Liver (tissue), 9 donors: ENCODE results near the gene TNIP1. TPM values are rescaled to one million over a fixed set of nuclear protein-coding genes. Genes with fewer than 3 reads are reported as not detected.

Experiments used
- DNase-seq: peaks from one replicate; pipeline ENCODE4 v3.0.0-alpha.2; 2017; ENCODE audit warnings: low spot score
- H3K27ac ChIP-seq, 2 donors: one replicate each; pipeline ENCODE4 v1.7.0; 2013; ENCODE audit warnings: inconsistent platforms in 2 of 2, low read length in 2 of 2, control low read depth in 1 of 2, low read depth in 1 of 2, mild to moderate bottlenecking in 1 of 2
- H3K27me3 ChIP-seq, 4 donors: one replicate each; pipeline versions ENCODE4 v1.6.1 to v1.7.0; 2013; ENCODE audit warnings: low read length in 3 of 4, inconsistent platforms in 1 of 4, mild to moderate bottlenecking in 1 of 4, moderate library complexity in 1 of 4; ENCODE audit not compliant: control insufficient read depth in 4 of 4, insufficient read depth in 4 of 4
- H3K36me3 ChIP-seq, 4 donors: one replicate each; pipeline versions ENCODE4 v1.6.1 to v1.7.0; 2013; ENCODE audit warnings: low read length in 3 of 4, mild to moderate bottlenecking in 3 of 4, low read depth in 1 of 4, moderate library complexity in 1 of 4; ENCODE audit not compliant: control insufficient read depth in 4 of 4, insufficient read depth in 3 of 4
- H3K4me1 ChIP-seq, 4 donors: one replicate each; pipeline versions ENCODE4 v1.6.1 to v1.7.0; 2013; ENCODE audit warnings: low read length in 3 of 4, mild to moderate bottlenecking in 3 of 4, moderate library complexity in 1 of 4; ENCODE audit not compliant: control insufficient read depth in 4 of 4, insufficient read depth in 4 of 4
- H3K4me3 ChIP-seq, 3 donors: one replicate each; pipeline versions ENCODE4 v1.6.1 to v1.7.0; 2013; ENCODE audit warnings: low read length in 3 of 3, control low read depth in 1 of 3, low read depth in 1 of 3, mild to moderate bottlenecking in 1 of 3
- H3K9ac ChIP-seq, 2 donors: one replicate each; pipeline ENCODE4 v1.7.0; 2013; ENCODE audit warnings: low read length in 2 of 2, mild to moderate bottlenecking in 2 of 2, moderate library complexity in 2 of 2, control low read depth in 1 of 2, low read depth in 1 of 2
- H3K9me3 ChIP-seq, 4 donors: one replicate each; pipeline versions ENCODE4 v1.6.1 to v1.7.0; 2013; ENCODE audit warnings: low read length in 3 of 4; ENCODE audit not compliant: control insufficient read depth in 4 of 4
- CTCF ChIP-seq: fragments of 150-350 bp; IDR thresholded peaks from 2 replicates; pipeline ENCODE4 v1.5.1; 2017; ENCODE audit warnings: improper control_type of control experiment, low read depth, low read length; ENCODE audit not compliant: missing input control
- FOXA2 ChIP-seq: IDR thresholded peaks from 2 replicates; pipeline ENCODE4 v1.6.1; 2016; ENCODE audit warnings: antibody characterized with exemption
- GABPA ChIP-seq, 2 donors: IDR thresholded peaks in 1 of 2; conservative IDR thresholded peaks in 1 of 2; 2 replicates each; pipeline ENCODE4 v1.6.1; 2016; ENCODE audit warnings: antibody characterized with exemption in 2 of 2, mild to moderate bottlenecking in 1 of 2, moderate library complexity in 1 of 2
- HNF4G ChIP-seq: IDR thresholded peaks from 2 replicates; pipeline ENCODE4 v1.6.1; 2016; ENCODE audit warnings: antibody characterized with exemption
- NR2F2 ChIP-seq: IDR thresholded peaks from 2 replicates; pipeline ENCODE4 v1.6.1; 2016; ENCODE audit warnings: antibody characterized with exemption
- REST ChIP-seq: IDR thresholded peaks from 2 replicates; pipeline ENCODE4 v1.6.1; 2016; ENCODE audit warnings: antibody characterized with exemption, mild to moderate bottlenecking
- YY1 ChIP-seq: IDR thresholded peaks from 2 replicates; pipeline ENCODE4 v1.6.1; 2016; ENCODE audit warnings: antibody characterized with exemption, mild to moderate bottlenecking
- WGBS: extraction: QIAGEN DNeasy Blood & Tissue Kit; methylation state at CpG from one replicate; pipeline ENCODE4 v1.1.7; 2013; 5-methylcytosine and 5-hydroxymethylcytosine counted together
- polyA plus RNA-seq, 2 donors: library from polyadenylated mRNA; stranded (reverse) in 1 of 2; unstranded in 1 of 2; fragments of 200-250 nt in 1 of 2; fragments of >200 nt in 1 of 2; fragmentation: Nextera tagmentation in 1 of 2; extraction: Ambion mirVana in 1 of 2; gene quantifications; one replicate each; pipeline versions ENCODE4 v1.2.1 to v1.2.3, GENCODE V29; 2013 to 2015
- total RNA-seq, 2 donors: library from RNA; depleted of rRNA; stranded (reverse); fragments of >200 nt; gene quantifications; one replicate each; pipeline ENCODE4 v1.2.3, GENCODE V29; 2014
- TF ChIP-seq, protein P1 (sequence below): IDR thresholded peaks from 2 replicates; pipeline ENCODE4 v1.6.1; 2016; ENCODE audit warnings: antibody characterized with exemption
- TF ChIP-seq, protein P2 (sequence below): IDR thresholded peaks from 2 replicates; pipeline ENCODE4 v1.6.1; 2016; ENCODE audit warnings: antibody characterized with exemption
- donor health status: healthy.
- donor health status: healthy.
- donor health status: healthy.
- donor health status: healthy.
- donor health status: healthy.

The TNIP1 gene
- total and polyA plus RNA-seq, 4 donors, result 33.2 to 101 (median 48.0) TPM

- H3K9ac ChIP-seq, result no peak overlapping the region
- no peaks in the 10 kb centered on the region for H3K27me3 ChIP-seq
- 85% methylated on average over 1 of the region's 1 CpG for WGBS
- TF ChIP-seq, protein P1, sequence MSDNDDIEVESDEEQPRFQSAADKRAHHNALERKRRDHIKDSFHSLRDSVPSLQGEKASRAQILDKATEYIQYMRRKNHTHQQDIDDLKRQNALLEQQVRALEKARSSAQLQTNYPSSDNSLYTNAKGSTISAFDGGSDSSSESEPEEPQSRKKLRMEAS, result no peak
- TF ChIP-seq CTCF, result no peak
- no peak for TF ChIP-seq REST
- TF ChIP-seq NR2F2, result no peak
- TF ChIP-seq, protein P2, sequence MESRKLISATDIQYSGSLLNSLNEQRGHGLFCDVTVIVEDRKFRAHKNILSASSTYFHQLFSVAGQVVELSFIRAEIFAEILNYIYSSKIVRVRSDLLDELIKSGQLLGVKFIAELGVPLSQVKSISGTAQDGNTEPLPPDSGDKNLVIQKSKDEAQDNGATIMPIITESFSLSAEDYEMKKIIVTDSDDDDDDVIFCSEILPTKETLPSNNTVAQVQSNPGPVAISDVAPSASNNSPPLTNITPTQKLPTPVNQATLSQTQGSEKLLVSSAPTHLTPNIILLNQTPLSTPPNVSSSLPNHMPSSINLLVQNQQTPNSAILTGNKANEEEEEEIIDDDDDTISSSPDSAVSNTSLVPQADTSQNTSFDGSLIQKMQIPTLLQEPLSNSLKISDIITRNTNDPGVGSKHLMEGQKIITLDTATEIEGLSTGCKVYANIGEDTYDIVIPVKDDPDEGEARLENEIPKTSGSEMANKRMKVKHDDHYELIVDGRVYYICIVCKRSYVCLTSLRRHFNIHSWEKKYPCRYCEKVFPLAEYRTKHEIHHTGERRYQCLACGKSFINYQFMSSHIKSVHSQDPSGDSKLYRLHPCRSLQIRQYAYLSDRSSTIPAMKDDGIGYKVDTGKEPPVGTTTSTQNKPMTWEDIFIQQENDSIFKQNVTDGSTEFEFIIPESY, result no peak
- TF ChIP-seq FOXA2, result no peak
- TF ChIP-seq HNF4G, result no peak
- no peak for DNase-seq
- H3K9me3 ChIP-seq, result no peaks in the 10 kb centered on the region
- H3K4me3 ChIP-seq, result no peak overlapping the region
- no peak overlapping the region for H3K27ac ChIP-seq
- peaks cover 0 to 22% (median 21%) of the 10 kb centered on the region in 4 donors for H3K36me3 ChIP-seq
- peaks cover 14 to 52% (median 33%) of the 10 kb centered on the region in 4 donors for H3K4me1 ChIP-seq
Observed at GRCh38 chr5:151065609-151066008, 15.2 kb downstream of the TNIP1 start.

DNA sequence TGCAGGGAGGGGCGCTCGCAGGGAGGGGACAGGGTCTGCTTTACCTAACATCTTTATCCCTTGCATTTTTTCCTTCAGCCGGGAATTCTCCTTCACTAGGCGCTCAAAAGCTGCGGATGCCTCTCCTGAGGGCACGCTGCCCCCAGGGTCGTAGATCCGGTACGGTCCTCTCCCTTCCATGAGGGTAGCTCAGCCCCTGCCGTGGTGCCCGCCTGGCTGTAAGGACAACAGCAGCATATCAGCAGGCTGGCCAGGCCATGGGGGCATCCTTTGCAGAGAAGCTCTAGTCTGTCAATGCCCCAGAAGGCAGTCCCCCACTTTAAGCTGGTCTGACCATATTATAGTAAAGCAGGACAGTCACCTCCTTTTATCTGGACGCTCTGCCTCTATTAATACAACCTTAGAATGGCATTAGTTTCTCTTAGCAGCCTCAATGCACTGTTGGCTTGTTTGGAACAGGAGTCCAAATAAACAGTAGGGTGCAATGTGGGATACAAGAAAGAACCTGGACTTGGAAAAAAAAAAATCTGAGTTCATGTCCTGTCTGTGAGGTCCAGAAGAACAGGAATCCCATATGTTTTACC is 15.8 kb downstream of the TNIP1 start:
- Histone ChIP-seq H3K9ac (no peak overlapping the region), H3K36me3 (peaks cover 0 to 22% (median 17%) of the 10 kb centered on the region in 4 donors), H3K4me1 (peaks cover 14 to 54% (median 38%) of the 10 kb centered on the region in 4 donors), H3K9me3 (no peaks in the 10 kb centered on the region), H3K27ac (peak overlapping the region in 1 of 2 donors; percentile 4), H3K27me3 (no peaks in the 10 kb centered on the region), H3K4me3 (no peak overlapping the region)
- 97% methylated on average over 12 of the region's 12 CpGs for WGBS
- TF ChIP-seq GABPA (IDR thresholded peaks at IDR 0.05 in 1 of 2, conservative IDR thresholded peaks at IDR 0.05 in 1 of 2), result no peak
- TF ChIP-seq YY1, result no peak
- no peak for DNase-seq
